Ovary (tissue), 9 donors: Measurements from ENCODE around the gene CAPN8. TPM values are rescaled to one million over a fixed set of nuclear protein-coding genes. Genes with fewer than 3 reads are reported as not detected.

Experiments
- DNase-seq, 5 donors: peaks; one replicate each; pipeline ENCODE4 v3.0.0-alpha.2; 2019 to 2020
- H3K27ac ChIP-seq, 2 donors: fragments of 200-600 bp; one replicate each; pipeline versions ENCODE4 v1.5.1 to v1.8.0; 2019 to 2022
- H3K27me3 ChIP-seq: fragments of 200-600 bp; one replicate; pipeline ENCODE4 v1.8.0; 2022
- H3K36me3 ChIP-seq: fragments of 200-600 bp; sonication (generic); one replicate; pipeline ENCODE4 v1.5.1; 2019
- H3K4me1 ChIP-seq: one replicate; pipeline ENCODE4 v1.8.1; 2013; ENCODE audit warnings: mild to moderate bottlenecking, moderate library complexity; ENCODE audit not compliant: insufficient read depth
- H3K4me3 ChIP-seq: fragments of 200-600 bp; sonication (generic); one replicate; pipeline ENCODE4 v1.5.1; 2017
- H3K9me3 ChIP-seq, 2 donors: fragments of 200-600 bp in 1 of 2; sonication (generic) in 1 of 2; one replicate each; pipeline versions ENCODE4 v1.5.1 to v1.8.1; 2013 to 2019; ENCODE audit warnings: mild to moderate bottlenecking in 1 of 2, moderate library complexity in 1 of 2
- CTCF ChIP-seq, 3 donors: fragments of 450-650 bp in 2 of 3; fragments of 200-600 bp in 1 of 3; IDR thresholded peaks; one replicate each; pipeline versions ENCODE4 v1.5.1 to v1.8.0; 2016 to 2022; ENCODE audit warnings: antibody characterized with exemption in 3 of 3, mild to moderate bottlenecking in 1 of 3
- EP300 ChIP-seq: sonication (generic); formaldehyde crosslinking; IDR thresholded peaks from one replicate; pipeline ENCODE4 v1.6.1; 2017; ENCODE audit warnings: antibody characterized with exemption
- POLR2A ChIP-seq: fragments of 450-650 bp; IDR thresholded peaks from one replicate; pipeline ENCODE4 v1.6.1; 2017; ENCODE audit warnings: antibody characterized with exemption, mild to moderate bottlenecking, moderate library complexity
- WGBS, 3 donors: extraction: QIAGEN DNeasy Blood & Tissue Kit in 1 of 3; methylation state at CpG; one replicate each; pipeline versions ENCODE4 v1.1.5 to v1.1.7; 2013 to 2017; 5-methylcytosine and 5-hydroxymethylcytosine counted together
- intact Hi-C, 4 donors: fragments of 100-400 bp; cut with DNase I; formaldehyde crosslinking; loops; one replicate each; pipeline versions ENCODE4 v1.11.0 to v1.15.1; 2022 to 2023
- polyA plus RNA-seq, 2 donors: library from polyadenylated mRNA; stranded (reverse); fragments of 200-250 nt in 1 of 2; fragments of 350-450 nt in 1 of 2; fragmentation: Illumina TruSeq in 1 of 2; extraction: RNeasy Lipid Tissue Mini Kit (QIAGEN cat#74804) in 1 of 2; gene quantifications; one replicate each; pipeline ENCODE4 v1.2.3, GENCODE V29; 2013 to 2014
- total RNA-seq, 7 donors: library from RNA; depleted of rRNA in 2 of 7; stranded (reverse); fragments of >200 nt in 2 of 7; fragmentation: NEBNext Ultra II Directional in 3 of 7; extraction: Animal tissue kit (Norgen Biotek cat#: 25700) in 3 of 7; gene quantifications; one replicate each; pipeline versions ENCODE4 v1.1.0 to v1.2.4, GENCODE V29; 2016 to 2023
- donor health status: DM: no; HTN: no; CAD: no; lungs with moderate emphysema.
- donor health status: DM: no; HTN: no; CAD: no.
- donor health status: Bipolar disorder and iron deficiency.
- donor health status: DM: yes; HTN: yes; CAD: no.
- donor health status: DM: no; HTN: no; CAD: no.
- donor health status: DM: yes; HTN: yes; CAD: no.

The CAPN8 gene
- total and polyA plus RNA-seq, 9 donors, result 0.10 to 4.4 (median 0.88) TPM; not detected in 2

DNA sequence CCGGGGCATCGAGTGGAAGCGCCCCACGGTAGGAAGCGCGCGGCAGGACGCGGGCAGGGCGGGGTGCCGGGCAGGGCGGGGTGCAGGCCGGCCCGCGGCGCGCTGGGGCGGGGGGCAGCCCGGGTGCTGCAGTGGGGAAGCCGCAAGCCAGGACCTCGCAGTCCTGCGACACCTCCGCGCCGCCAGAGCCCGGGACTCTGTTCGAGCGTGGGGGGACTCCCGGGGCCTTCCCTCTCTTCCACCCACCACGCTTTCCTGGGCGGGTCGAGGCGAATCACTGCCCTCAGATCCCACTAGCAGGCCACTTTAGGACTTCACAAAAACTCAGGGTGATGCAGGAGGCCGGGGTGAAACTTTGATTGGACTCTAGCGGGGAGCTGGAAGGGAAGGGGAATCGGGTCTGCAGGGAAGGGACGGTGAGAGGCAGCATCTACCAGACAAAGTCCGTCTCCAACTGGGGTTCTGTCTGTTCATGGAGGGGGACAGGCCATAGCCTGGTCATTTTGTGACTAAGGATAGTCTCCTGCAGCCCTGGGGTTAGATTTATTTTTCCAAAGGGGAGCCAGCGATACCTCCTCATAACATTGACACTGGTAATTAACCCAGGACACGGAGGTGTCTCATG, 47.5 kb upstream of the CAPN8 start:
- intact Hi-C loops, result loop anchor here in 3 of 4 donors (2.0 to 10.0 kb wide), 2 partner anchors 36 to 132 kb away; partner anchors contain the start of gene TP53BP2 (in 1 of the 3)
- Histone ChIP-seq H3K4me1 (peaks cover 16% of the 10 kb centered on the region), H3K27ac (peak overlapping the region; percentile 91 to 93), H3K36me3 (no peaks in the 10 kb centered on the region), H3K4me3 (peak overlapping the region; percentile 92), H3K9me3 (no peaks in the 10 kb centered on the region), H3K27me3 (no peaks in the 10 kb centered on the region)
- 1% methylated on average over 23 to 40 of the region's 40 CpGs for WGBS, 3 donors
- peak in 2 of 5 donors; percentile 42 to 47 for DNase-seq
- TF ChIP-seq CTCF (IDR thresholded peaks at IDR 0.05) (no peak), EP300 (no peak), POLR2A (no peak)

DNA sequence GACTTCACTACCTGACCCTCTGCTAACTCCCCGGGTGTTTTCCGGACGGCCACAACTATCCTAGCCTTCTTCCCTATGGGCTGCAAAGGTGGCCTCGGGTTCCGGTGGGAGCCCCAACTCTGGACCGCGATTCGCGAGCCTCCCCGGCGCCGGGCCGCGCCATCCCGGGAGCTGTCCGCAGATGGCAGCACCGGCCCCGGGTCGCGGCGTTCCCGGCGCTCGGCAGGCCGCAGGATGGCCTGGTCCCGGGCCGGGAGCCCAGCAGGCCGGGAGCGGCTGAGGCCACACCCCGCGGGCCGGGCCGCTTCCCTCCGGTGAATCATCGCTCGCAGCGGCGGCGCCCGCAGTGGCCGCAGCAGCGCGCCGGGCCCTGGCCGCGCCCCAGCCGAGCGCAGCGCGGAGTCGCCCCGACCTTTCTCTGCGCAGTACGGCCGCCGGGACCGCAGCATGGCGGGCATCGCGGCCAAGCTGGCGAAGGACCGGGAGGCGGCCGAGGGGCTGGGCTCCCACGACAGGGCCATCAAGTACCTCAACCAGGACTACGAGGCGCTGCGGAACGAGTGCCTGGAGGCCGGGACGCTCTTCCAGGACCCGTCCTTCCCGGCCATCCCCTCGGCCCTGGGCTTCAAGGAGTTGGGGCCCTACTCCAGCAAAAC, 46.8 kb upstream of the CAPN8 start, which contains the start of gene CAPN2:
Gene CAPN2 (plus strand): TSS at position 346 of the 656 bp plus-strand sequence. CDS start 102 bp downstream, at position 448.
- intact Hi-C loops, result loop anchor here in 3 of 4 donors (2.0 to 10.0 kb wide), 2 partner anchors 36 to 132 kb away; partner anchors contain the start of gene TP53BP2 (in 1 of the 3)
- 0 to 1% (median 0%) methylated on average over 49 to 74 of the region's 74 CpGs for WGBS, 3 donors

GRCh38 chr1:223711747-223712193, 46.3 kb upstream of the CAPN8 start:
- intact Hi-C loops, result loop anchor here in 3 of 4 donors (2.0 to 10.0 kb wide), 2 partner anchors 37 to 133 kb away; partner anchors contain the start of gene TP53BP2 (in 1 of the 3)
- DNase-seq, result no peak
- Histone ChIP-seq H3K9me3 (no peaks in the 10 kb centered on the region), H3K4me1 (peaks cover 22% of the 10 kb centered on the region), H3K27ac (peak overlapping the region; percentile 91 to 93), H3K36me3 (no peaks in the 10 kb centered on the region), H3K4me3 (peak overlapping the region; percentile 92), H3K27me3 (no peaks in the 10 kb centered on the region)
- TF ChIP-seq EP300 (no peak), CTCF (IDR thresholded peaks at IDR 0.05) (no peak), POLR2A (no peak)
- whole genome bisulfite sequencing, 3 donors, result 65 to 70% (median 69%) methylated on average over 15 of the region's 15 CpGs

More for the DNA sequence above, 46.8 kb upstream of the CAPN8 start, which contains the start of gene CAPN2:
- Histone ChIP-seq H3K27me3 (no peaks in the 10 kb centered on the region), H3K36me3 (no peaks in the 10 kb centered on the region), H3K4me1 (peaks cover 22% of the 10 kb centered on the region), H3K9me3 (no peaks in the 10 kb centered on the region), H3K27ac (peak within 1 kb of the TSS; percentile 91 to 93), H3K4me3 (peak within 1 kb of the TSS; percentile 92)
- peak; percentile 85 to 91 (median 88) for DNase-seq
- TF ChIP-seq EP300 (no peak), CTCF (IDR thresholded peaks at IDR 0.05) (peak; percentile 54 to 93 (median 93)), POLR2A (peak; percentile 77)

DNA sequence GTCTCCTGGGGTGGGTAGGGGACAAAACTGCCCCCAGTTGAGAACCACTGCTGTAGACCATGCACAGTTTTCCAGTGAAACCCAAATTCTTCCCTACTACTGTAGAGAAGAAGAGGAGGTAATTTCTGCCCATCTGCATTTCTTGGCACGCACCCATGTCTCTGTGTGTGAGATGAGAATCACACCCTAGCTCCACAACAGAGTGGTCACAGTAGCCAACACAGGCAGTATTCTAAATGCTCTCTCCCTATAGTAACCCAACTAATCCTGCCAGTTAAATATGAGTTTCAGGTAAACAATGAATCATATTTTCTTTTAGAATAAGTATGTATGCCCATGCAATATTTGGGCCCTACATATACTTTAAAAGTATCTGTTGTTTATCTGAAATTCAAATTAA, 45.7 kb upstream of the CAPN8 start:
- DNase-seq, result no peak
- intact Hi-C loops, result loop anchor here in 1 of 4 donors (10.0 kb wide), 1 partner anchor 134 kb away; the partner anchor contains the start of gene TP53BP2
- WGBS, 3 donors, result 76 to 88% (median 76%) methylated on average over 1 of the region's 1 CpG
- no peaks in the 10 kb centered on the region for H3K27me3 ChIP-seq
- no peak overlapping the region for H3K27ac ChIP-seq
- H3K4me1 ChIP-seq, result peaks cover 21% of the 10 kb centered on the region
- no peak overlapping the region for H3K4me3 ChIP-seq
- TF ChIP-seq CTCF (IDR thresholded peaks at IDR 0.05) (no peak), POLR2A (no peak), EP300 (no peak)
- H3K9me3 ChIP-seq, result no peaks in the 10 kb centered on the region
- H3K36me3 ChIP-seq, result no peaks in the 10 kb centered on the region
